Activated naive CD4-positive, alpha-beta T cell treated with anti-CD3 and anti-CD28 coated beads, Interleukin-2, amount 10 ng/mL, durations not matched to agents 7 days and 5 days (primary cell): ENCODE results near the gene ARRDC4.
"Not testable (repeated sequence)": the region's sequence is repeated elsewhere in the genome, so short reads cannot be mapped to it uniquely, and the experiment has no call there.

Experiments
- CTCF ChIA-PET: fragments of 350-600 bp; sonication (Branson Sonifier 250); formaldehyde crosslinking; loops from one replicate; lab custom pipeline; 2021; ENCODE audit warnings: antibody characterized with exemption; lab: Charles Lee
- DNase-seq: peaks from one replicate; pipeline ENCODE4 v3.0.0-alpha.2; 2020
- H3K27ac Mint-ChIP-seq: one replicate; pipeline ENCODE4 v1.8.0; 2021; ENCODE audit warnings: mild to moderate bottlenecking, moderate library complexity, mixed read lengths
- H3K27me3 Mint-ChIP-seq: one replicate; pipeline ENCODE4 v1.8.0; 2021; ENCODE audit warnings: mild to moderate bottlenecking, mixed read lengths
- H3K36me3 Mint-ChIP-seq: one replicate; pipeline ENCODE4 v1.8.0; 2021; ENCODE audit warnings: mixed read lengths
- H3K4me1 Mint-ChIP-seq: one replicate; pipeline ENCODE4 v1.8.0; 2021; ENCODE audit warnings: mixed read lengths
- H3K4me3 Mint-ChIP-seq: one replicate; pipeline ENCODE4 v1.8.0; 2021; ENCODE audit warnings: mild to moderate bottlenecking, moderate library complexity, mixed read lengths
- H3K9me3 Mint-ChIP-seq: one replicate; pipeline ENCODE4 v1.8.0; 2021; ENCODE audit warnings: mixed read lengths

Gene ARRDC4

DNA sequence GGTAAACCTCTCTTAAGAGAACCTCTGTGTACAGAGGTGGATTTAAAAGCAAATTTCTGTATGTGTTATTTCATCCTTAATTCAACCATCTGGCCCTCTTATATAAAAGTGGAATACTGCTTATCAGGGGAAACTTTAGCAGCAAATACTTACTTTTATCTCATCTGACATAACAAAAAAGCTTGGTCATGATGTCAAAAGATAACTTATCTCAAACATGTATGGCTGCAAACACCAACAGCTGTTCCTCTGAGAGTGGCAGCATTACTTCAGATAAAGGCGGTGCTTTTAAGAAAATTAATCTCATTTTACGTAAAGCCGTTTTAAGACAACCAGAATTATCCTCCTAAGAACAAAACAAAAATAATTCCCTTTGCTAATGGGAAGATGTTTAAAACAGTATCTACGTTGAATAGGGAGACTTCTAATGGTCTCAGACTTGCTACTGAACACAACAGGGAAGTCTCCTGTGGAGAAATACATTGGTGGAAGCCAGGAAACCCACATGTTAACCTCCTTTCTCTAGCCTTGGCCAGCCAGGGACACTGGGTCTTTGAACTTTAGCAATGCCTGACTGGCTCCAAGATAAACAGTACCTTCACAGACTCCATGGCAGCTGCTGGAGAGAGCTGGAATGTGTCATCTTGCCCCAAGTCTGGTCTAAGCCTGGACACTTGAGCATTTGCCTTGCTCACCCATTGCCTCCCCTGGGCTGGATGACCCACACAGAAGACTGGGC is 18.1 kb downstream of the ARRDC4 start:
- Mint-ChIP-seq H3K9me3 (no peaks in the 10 kb centered on the region), H3K4me3 (no peak overlapping the region), H3K27ac (no peak overlapping the region), H3K4me1 (peaks cover 14% of the 10 kb centered on the region), H3K36me3 (no peaks in the 10 kb centered on the region), H3K27me3 (no peaks in the 10 kb centered on the region)
- CTCF ChIA-PET, result no interaction called here
- DNase-seq, result no peak

DNA sequence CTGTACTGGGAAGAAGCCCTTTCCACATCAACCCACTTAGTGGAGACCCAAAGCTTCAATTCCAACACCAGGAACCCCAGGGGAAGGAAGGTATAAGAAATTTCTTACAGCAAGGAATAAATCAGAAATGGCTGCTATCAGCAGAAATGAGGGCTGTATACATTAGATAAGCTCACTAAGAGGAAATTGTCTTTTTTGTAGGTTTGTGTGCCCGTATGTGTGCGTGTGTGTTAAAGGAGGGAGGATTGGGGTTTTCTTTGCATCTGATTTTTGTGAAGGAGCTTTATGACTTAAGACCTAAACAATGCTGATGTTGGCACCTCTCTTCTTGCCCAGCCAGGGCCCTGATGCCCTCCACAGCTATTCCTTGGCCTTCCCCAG is 18.6 kb downstream of the ARRDC4 start:
- Mint-ChIP-seq H3K36me3 (no peaks in the 10 kb centered on the region), H3K9me3 (no peaks in the 10 kb centered on the region), H3K27ac (no peak overlapping the region), H3K4me1 (peaks cover 14% of the 10 kb centered on the region), H3K4me3 (no peak overlapping the region), H3K27me3 (no peaks in the 10 kb centered on the region)
- DNase-seq, result no peak
- CTCF ChIA-PET, result no interaction called here

- peak; percentile 27 for DNase-seq
- H3K4me3 Mint-ChIP-seq, result no peak overlapping the region
- peaks cover 14% of the 10 kb centered on the region for H3K4me1 Mint-ChIP-seq
- H3K27me3 Mint-ChIP-seq, result no peaks in the 10 kb centered on the region
- CTCF ChIA-PET, result no interaction called here
- H3K9me3 Mint-ChIP-seq, result peaks cover 3% of the 10 kb centered on the region
- no peak overlapping the region for H3K27ac Mint-ChIP-seq
- H3K36me3 Mint-ChIP-seq, result no peaks in the 10 kb centered on the region
Observed at GRCh38 chr15:97981058-97981457, 20.6 kb downstream of the ARRDC4 start.

GRCh38 chr15:97981758-97982157 is 21.3 kb downstream of the ARRDC4 start:
- Mint-ChIP-seq H3K4me1 (peaks cover 14% of the 10 kb centered on the region), H3K9me3 (peaks cover 9% of the 10 kb centered on the region), H3K27ac (no peak overlapping the region), H3K36me3 (no peaks in the 10 kb centered on the region), H3K4me3 (no peak overlapping the region), H3K27me3 (no peaks in the 10 kb centered on the region)
- DNase-seq, result no peak
- CTCF ChIA-PET, result no interaction called here

- DNase-seq, result no peak
- Mint-ChIP-seq H3K4me3 (no peak overlapping the region), H3K27me3 (no peaks in the 10 kb centered on the region), H3K9me3 (peaks cover 13% of the 10 kb centered on the region), H3K36me3 (no peaks in the 10 kb centered on the region), H3K4me1 (peaks cover 14% of the 10 kb centered on the region), H3K27ac (no peak overlapping the region)
- CTCF ChIA-PET, result no interaction called here
Observed at GRCh38 chr15:97984157-97984556, 23.7 kb downstream of the ARRDC4 start.

- H3K27ac Mint-ChIP-seq, H3K36me3 Mint-ChIP-seq, H3K4me3 Mint-ChIP-seq, DNase-seq, H3K4me1 Mint-ChIP-seq, CTCF ChIA-PET, H3K27me3 Mint-ChIP-seq: not testable (repeated sequence)
- H3K9me3 Mint-ChIP-seq, result peaks cover 13% of the 10 kb centered on the region
Observed at GRCh38 chr15:97985979-97986378, 25.5 kb downstream of the ARRDC4 start.

DNA sequence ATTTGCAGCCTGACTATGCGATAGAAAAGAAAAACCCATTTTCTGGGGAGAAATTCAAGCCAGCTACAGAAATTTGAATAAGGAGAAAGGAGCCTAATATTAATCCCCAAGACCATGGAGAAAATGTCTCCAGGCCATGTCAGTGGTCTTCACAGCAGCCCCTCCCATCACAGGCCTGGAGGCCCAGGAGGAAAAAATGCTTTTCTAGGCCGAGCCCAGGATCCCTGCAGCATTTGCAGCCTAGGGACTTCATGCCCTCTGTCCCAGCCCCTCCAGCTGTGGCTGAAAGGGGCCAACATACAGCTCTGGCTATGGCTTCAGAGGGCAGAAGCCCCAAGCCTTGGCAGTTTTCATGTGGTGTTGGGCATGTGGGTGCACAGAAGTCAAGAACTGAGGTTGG is 26.3 kb downstream of the ARRDC4 start:
- Mint-ChIP-seq H3K4me3 (no peak overlapping the region), H3K36me3 (no peaks in the 10 kb centered on the region), H3K27ac (no peak overlapping the region), H3K4me1 (no peaks in the 10 kb centered on the region), H3K27me3 (no peaks in the 10 kb centered on the region), H3K9me3 (peaks cover 13% of the 10 kb centered on the region)
- CTCF ChIA-PET, result no interaction called here
- no peak for DNase-seq

- Mint-ChIP-seq H3K4me1 (no peaks in the 10 kb centered on the region), H3K27ac (no peak overlapping the region), H3K27me3 (no peaks in the 10 kb centered on the region), H3K9me3 (peaks cover 13% of the 10 kb centered on the region), H3K36me3 (no peaks in the 10 kb centered on the region), H3K4me3 (no peak overlapping the region)
- CTCF ChIA-PET, result interaction anchor here (0.5 kb wide), 1 partner anchor 1098 kb away, joined by 3 read pairs; no protein-coding TSS in a partner anchor
- no peak for DNase-seq
Observed at GRCh38 chr15:97989299-97989698, 28.8 kb downstream of the ARRDC4 start.

- H3K4me1 Mint-ChIP-seq, result peaks cover 12% of the 10 kb centered on the region
- H3K4me3 Mint-ChIP-seq, result no peak overlapping the region
- CTCF ChIA-PET, result no interaction called here
- H3K36me3 Mint-ChIP-seq, result no peaks in the 10 kb centered on the region
- no peaks in the 10 kb centered on the region for H3K27me3 Mint-ChIP-seq
- H3K27ac Mint-ChIP-seq, result no peak overlapping the region
- peaks cover 4% of the 10 kb centered on the region for H3K9me3 Mint-ChIP-seq
- DNase-seq, result no peak
Observed at GRCh38 chr15:97991972-97992541, 31.6 kb downstream of the ARRDC4 start.

GRCh38 chr15:97992823-97993222 is 32.3 kb downstream of the ARRDC4 start:
- peaks cover 12% of the 10 kb centered on the region for H3K4me1 Mint-ChIP-seq
- no peak overlapping the region for H3K4me3 Mint-ChIP-seq
- no peak overlapping the region for H3K27ac Mint-ChIP-seq
- no peaks in the 10 kb centered on the region for H3K27me3 Mint-ChIP-seq
- CTCF ChIA-PET, result no interaction called here
- H3K9me3 Mint-ChIP-seq, result peaks cover 4% of the 10 kb centered on the region
- H3K36me3 Mint-ChIP-seq, result no peaks in the 10 kb centered on the region
- DNase-seq, result no peak

DNA sequence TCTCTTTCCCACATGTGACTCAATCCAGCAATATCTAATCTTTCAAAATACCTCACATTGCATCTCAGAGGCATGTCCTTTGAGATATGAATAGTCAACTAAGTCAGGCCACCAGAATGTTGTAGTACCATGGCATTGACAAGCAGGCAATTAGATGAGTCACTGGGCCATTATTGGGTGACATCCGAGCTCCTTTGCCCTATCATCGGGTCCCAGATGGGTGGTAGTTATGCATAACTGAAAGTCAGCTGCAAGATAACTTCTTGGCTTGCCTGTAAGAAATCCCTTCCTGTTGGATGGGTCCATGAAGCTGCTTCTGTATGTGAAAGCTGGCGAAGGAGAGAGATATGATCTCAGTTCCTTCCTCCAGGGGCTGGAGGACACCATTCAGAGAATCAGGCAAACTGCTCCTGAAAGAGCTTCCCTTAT is 32.8 kb downstream of the ARRDC4 start:
- H3K4me1 Mint-ChIP-seq, result peaks cover 12% of the 10 kb centered on the region
- CTCF ChIA-PET, result no interaction called here

DNA sequence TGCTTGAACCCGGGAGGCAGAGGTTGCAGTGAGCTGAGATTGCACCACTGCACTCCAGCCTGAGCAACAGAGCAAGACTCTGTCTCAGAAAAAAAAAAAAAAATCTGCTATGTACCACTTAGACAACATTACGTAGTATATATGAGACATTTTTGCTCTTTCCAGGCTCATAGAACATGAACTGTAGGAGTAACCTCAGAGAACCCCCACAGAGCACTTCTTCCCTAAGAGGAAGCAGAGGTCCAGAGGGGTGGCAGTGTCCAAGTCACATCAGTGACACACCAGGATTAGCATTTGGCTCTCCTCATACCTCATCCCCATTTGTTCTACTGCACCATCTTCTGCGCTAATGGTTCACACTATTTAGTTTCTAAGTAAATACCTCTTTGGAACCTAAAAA is 33.7 kb downstream of the ARRDC4 start:
- Mint-ChIP-seq H3K4me1 (peaks cover 12% of the 10 kb centered on the region), H3K27ac (no peak overlapping the region), H3K27me3 (no peaks in the 10 kb centered on the region), H3K4me3 (no peak overlapping the region), H3K9me3 (no peaks in the 10 kb centered on the region), H3K36me3 (no peaks in the 10 kb centered on the region)
- DNase-seq, result no peak
- CTCF ChIA-PET, result no interaction called here

More for the DNA sequence above, 32.8 kb downstream of the ARRDC4 start:
- Mint-ChIP-seq H3K27ac (no peak overlapping the region), H3K4me3 (no peak overlapping the region), H3K27me3 (no peaks in the 10 kb centered on the region), H3K9me3 (no peaks in the 10 kb centered on the region), H3K36me3 (no peaks in the 10 kb centered on the region)
- no peak for DNase-seq

- H3K27me3 Mint-ChIP-seq, result no peaks in the 10 kb centered on the region
- H3K4me1 Mint-ChIP-seq, result peaks cover 12% of the 10 kb centered on the region
- H3K4me3 Mint-ChIP-seq, result no peak overlapping the region
- H3K9me3 Mint-ChIP-seq, result no peaks in the 10 kb centered on the region
- H3K36me3 Mint-ChIP-seq, result no peaks in the 10 kb centered on the region
- CTCF ChIA-PET, result interaction anchor here (1.6 kb wide), 1 partner anchor 183 kb away, joined by 12 read pairs; no protein-coding TSS in a partner anchor
- no peak for DNase-seq
- H3K27ac Mint-ChIP-seq, result no peak overlapping the region
Observed at GRCh38 chr15:97995192-97995591, 34.7 kb downstream of the ARRDC4 start.

GRCh38 chr15:97995881-97996603 is 35.5 kb downstream of the ARRDC4 start:
- Mint-ChIP-seq H3K27ac (no peak overlapping the region), H3K4me1 (peaks cover 12% of the 10 kb centered on the region), H3K27me3 (no peaks in the 10 kb centered on the region), H3K4me3 (no peak overlapping the region), H3K36me3 (no peaks in the 10 kb centered on the region), H3K9me3 (no peaks in the 10 kb centered on the region)
- CTCF ChIA-PET, result interaction anchor here (0.6 to 1.6 kb wide), 3 partner anchors 9 to 182 kb away, joined by 3 to 12 read pairs (median 3); no protein-coding TSS in a partner anchor
- DNase-seq, result no peak
